HG03135 (cell line): ENCODE data around the gene LENG8.
"Not testable (repeated sequence)": the region's sequence is repeated elsewhere in the genome, so short reads cannot be mapped to it uniquely, and the experiment has no call there.

Source experiments
- ATAC-seq: cut with Tn5 transposase; IDR thresholded peaks from one replicate; pipeline ENCODE4 v1.9.1; 2021; ENCODE audit warnings: mild to moderate bottlenecking, moderate library complexity; ENCODE audit not compliant: unreplicated experiment

The LENG8 gene

GRCh38 chr19:54478677-54479266 lies 29.8 kb downstream of the LENG8 start:
- ATAC-seq = no peak

- ATAC-seq = no peak
These were observed 31.1 kb downstream of the LENG8 start for GRCh38 chr19:54480051-54480450.

GRCh38 chr19:54481326-54481930 lies 32.4 kb downstream of the LENG8 start:
- ATAC-seq = no peak

GRCh38 chr19:54482889-54483288 lies 33.9 kb downstream of the LENG8 start:
- ATAC-seq = no peak

- no peak for ATAC-seq
These were observed 35.5 kb downstream of the LENG8 start for GRCh38 chr19:54484451-54484850.

- no peak for ATAC-seq
These were observed 36.9 kb downstream of the LENG8 start for GRCh38 chr19:54485851-54486250.

- no peak for ATAC-seq
These were observed 40.3 kb downstream of the LENG8 start for GRCh38 chr19:54489341-54489740.

GRCh38 chr19:54489766-54490165 lies 40.8 kb downstream of the LENG8 start:
- ATAC-seq = no peak

- ATAC-seq = no peak
These were observed 43.6 kb downstream of the LENG8 start for GRCh38 chr19:54492568-54492967.

GRCh38 chr19:54493056-54493455 lies 44.1 kb downstream of the LENG8 start:
- ATAC-seq = not testable (repeated sequence)

- no peak for ATAC-seq
These were observed 45.1 kb downstream of the LENG8 start for GRCh38 chr19:54493967-54494585.

- not testable (repeated sequence) for ATAC-seq
These were observed 46.3 kb downstream of the LENG8 start for GRCh38 chr19:54495284-54495683.

- not testable (repeated sequence) for ATAC-seq
These were observed 48.9 kb downstream of the LENG8 start for GRCh38 chr19:54497747-54498450.

GRCh38 chr19:54498451-54498772 lies 49.4 kb downstream of the LENG8 start:
- ATAC-seq = not testable (repeated sequence)

GRCh38 chr19:54502518-54503048 lies 53.6 kb downstream of the LENG8 start, which contains the start of gene LAIR2:
Gene LAIR2 (plus strand): TSS chr19:54502831. CDS start chr19:54502919, 88 bp downstream.
- ATAC-seq = no peak

- not testable (repeated sequence) for ATAC-seq
These were observed 56.5 kb downstream of the LENG8 start for GRCh38 chr19:54505542-54505941.

GRCh38 chr19:54506079-54506478 lies 57.1 kb downstream of the LENG8 start:
- ATAC-seq = no peak

GRCh38 chr19:54507038-54507717 lies 58.2 kb downstream of the LENG8 start:
- ATAC-seq = not testable (repeated sequence)

- no peak for ATAC-seq
These were observed 58.8 kb downstream of the LENG8 start for GRCh38 chr19:54507824-54508223.

- ATAC-seq = not testable (repeated sequence)
These were observed 59.5 kb downstream of the LENG8 start for GRCh38 chr19:54508487-54508886.
